Hair follicular keratinocyte (primary cell): Measurements from ENCODE around the gene MGAT4C. TPM values are rescaled to one million over a fixed set of nuclear protein-coding genes. Genes with fewer than 3 reads are reported as not detected.

Experiments used
- total RNA-seq: library from RNA; depleted of rRNA; stranded (reverse); fragments of >200 nt; gene quantifications from 2 replicates; pipeline ENCODE4 v1.2.3, GENCODE V29; 2015

MGAT4C gene
- not detected in 2 replicates for total RNA-seq

DNA sequence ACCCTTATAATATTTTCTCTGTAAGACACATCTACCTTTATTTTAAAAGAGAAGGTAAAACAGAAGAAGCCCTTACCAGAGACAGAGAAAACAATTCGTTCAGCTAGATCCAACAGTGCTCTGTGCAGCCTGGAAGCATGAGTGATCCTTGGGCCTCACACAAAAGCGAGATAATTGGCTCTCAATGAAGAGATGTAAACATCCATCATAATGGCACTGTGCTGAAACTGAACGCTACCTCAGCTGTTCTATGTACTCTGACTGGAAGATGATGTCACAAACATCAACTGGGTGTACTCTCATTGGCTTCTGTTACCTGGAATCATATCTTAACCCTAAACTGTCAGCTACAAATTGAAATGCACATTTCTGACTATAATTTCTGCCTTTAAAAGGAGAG, at the start of gene MGAT4C:
Gene MGAT4C (minus strand): TSS at position 229 of the 400 bp plus-strand sequence.

